C4-2B (cell line): ENCODE results near the gene PDE9A.

Experiments
- H3K27ac ChIP-seq: fragments of 450-650 bp; 2 replicates; pipeline ENCODE4 v1.5.1; 2017
- ZFX ChIP-seq: fragments of 450-650 bp; IDR thresholded peaks from 2 replicates; pipeline ENCODE4 v1.6.1; 2017
- TF ChIP-seq, protein P1 (sequence below): fragments of 450-650 bp; conservative IDR thresholded peaks from 2 replicates; pipeline ENCODE4 v1.5.1; 2017; ENCODE audit warnings: mild to moderate bottlenecking

The PDE9A gene

DNA sequence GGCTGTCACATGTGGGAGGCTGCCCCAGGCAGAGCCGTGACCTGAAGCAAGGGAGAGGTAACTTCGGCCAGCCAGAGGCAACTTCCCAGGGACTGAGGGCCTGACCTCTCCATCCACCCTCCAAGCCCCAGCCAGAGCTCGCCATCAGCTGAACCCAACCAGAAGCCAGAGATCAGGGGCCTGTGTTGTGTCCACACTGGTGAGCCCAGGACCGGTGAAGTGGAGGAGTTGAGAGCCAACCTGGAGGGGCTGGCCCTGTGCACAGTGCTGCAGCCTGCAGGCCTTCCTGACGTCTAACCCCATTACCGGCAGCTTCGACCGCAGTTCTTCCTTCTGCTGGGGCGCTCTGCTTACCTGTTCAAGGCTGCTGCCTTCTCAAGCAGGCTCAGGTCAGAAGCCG is 19.6 kb upstream of the PDE9A start:
- TF ChIP-seq, protein P1, sequence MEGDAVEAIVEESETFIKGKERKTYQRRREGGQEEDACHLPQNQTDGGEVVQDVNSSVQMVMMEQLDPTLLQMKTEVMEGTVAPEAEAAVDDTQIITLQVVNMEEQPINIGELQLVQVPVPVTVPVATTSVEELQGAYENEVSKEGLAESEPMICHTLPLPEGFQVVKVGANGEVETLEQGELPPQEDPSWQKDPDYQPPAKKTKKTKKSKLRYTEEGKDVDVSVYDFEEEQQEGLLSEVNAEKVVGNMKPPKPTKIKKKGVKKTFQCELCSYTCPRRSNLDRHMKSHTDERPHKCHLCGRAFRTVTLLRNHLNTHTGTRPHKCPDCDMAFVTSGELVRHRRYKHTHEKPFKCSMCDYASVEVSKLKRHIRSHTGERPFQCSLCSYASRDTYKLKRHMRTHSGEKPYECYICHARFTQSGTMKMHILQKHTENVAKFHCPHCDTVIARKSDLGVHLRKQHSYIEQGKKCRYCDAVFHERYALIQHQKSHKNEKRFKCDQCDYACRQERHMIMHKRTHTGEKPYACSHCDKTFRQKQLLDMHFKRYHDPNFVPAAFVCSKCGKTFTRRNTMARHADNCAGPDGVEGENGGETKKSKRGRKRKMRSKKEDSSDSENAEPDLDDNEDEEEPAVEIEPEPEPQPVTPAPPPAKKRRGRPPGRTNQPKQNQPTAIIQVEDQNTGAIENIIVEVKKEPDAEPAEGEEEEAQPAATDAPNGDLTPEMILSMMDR = no peak
- TF ChIP-seq ZFX = no peak
- no peak overlapping the region for H3K27ac ChIP-seq

DNA sequence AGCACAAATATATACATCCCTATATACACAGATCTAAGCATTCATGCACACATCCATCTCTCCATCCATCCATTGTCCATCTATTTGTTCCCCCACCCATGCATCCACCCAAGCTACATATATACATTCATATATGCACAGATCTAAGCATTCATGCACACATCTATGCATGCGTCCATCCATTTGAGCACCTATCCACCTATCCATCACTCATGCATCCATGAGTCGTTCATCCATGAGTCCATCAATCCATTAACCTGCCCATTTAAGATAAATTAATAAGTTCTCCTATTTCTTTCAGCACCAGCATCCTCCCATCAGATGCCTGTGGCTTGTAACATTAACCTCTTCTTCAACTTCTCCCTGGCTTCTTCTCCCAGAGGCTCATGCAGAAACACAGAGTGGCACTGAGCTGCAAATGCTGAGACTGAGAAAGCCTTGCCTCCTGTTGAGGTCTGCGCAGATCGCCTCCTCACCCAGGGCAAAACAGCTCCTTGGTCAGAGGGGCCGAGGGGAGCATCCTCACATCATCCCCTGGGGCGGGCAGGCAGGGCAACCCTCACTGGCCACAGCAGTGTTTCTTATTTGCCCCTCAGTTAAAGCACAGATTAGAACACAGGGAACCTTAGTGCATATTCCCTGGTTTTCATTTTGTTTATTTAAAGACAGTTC is 17.4 kb upstream of the PDE9A start:
- no peak overlapping the region for H3K27ac ChIP-seq

DNA sequence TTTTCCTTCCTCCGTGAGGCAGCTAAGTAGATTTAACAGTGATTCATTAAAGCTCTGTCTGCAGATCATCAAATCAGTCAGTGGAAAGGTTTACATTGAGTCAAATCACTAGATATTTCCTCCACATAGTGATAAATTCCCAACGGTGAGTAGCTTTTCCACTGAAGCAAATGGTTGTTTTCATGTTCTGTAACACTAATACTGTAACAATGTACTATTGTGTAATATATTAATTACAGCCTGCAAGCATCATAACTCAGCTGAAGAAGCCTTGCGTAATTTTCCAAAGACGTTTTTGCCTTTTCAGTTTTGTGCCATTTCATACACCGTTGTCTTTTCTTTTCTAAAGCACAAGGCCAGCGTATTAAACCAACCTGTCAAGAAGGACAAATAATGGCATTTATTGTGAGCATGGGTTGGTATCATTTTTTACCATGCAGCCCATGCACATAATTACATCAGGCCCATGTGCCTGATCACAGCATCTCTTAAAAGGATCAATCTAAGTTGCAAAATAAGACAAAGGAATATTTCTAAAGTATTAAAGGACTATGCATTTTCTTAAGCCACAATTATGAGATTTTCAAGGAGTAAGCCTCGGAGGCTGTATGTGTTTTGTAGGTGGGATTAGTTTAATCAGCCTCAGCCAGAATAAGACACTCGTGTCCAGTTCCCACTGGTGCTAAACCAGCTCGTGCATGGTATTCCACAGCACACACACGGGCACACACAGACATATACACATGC is 16.7 kb upstream of the PDE9A start:
- no peak overlapping the region for H3K27ac ChIP-seq
- TF ChIP-seq ZFX = no peak
- TF ChIP-seq, protein P1 = no peak

More for the DNA sequence above, 17.4 kb upstream of the PDE9A start:
- TF ChIP-seq ZFX = no peak
- TF ChIP-seq, protein P1 = no peak

DNA sequence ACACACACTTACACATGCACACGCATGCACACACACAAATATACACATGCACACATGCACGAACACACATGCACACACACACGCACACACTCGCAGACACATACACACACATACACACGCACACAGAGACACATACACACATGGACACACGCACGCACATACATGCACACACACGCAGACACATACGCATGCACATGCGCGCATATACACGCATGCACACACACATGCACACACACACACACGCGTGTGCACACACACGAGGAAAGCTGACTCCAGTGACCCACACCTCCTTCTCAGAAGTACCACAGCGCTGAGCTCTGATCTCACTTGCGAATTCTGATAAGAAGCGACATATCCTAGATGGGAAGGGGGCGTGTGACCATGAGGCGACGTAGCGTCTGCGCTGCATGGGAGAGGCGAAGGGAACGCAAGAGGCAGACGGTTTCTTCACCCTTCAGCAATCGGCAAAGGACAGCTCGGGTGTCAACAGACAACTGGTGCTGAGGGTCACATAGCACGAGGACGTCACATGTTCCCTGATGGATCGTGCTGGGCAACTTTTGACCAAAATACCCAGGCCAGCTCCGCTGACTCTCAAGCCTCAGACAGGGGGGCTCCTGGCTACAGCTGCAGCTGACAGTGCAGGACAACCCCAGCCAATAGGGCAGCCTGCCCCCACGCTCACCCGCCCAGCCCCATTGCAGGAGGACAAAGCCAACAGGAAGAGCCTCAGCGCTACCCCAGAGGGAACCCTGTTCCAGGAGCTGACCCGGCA is 16.0 kb upstream of the PDE9A start:
- TF ChIP-seq ZFX = no peak
- TF ChIP-seq, protein P1 = no peak

DNA sequence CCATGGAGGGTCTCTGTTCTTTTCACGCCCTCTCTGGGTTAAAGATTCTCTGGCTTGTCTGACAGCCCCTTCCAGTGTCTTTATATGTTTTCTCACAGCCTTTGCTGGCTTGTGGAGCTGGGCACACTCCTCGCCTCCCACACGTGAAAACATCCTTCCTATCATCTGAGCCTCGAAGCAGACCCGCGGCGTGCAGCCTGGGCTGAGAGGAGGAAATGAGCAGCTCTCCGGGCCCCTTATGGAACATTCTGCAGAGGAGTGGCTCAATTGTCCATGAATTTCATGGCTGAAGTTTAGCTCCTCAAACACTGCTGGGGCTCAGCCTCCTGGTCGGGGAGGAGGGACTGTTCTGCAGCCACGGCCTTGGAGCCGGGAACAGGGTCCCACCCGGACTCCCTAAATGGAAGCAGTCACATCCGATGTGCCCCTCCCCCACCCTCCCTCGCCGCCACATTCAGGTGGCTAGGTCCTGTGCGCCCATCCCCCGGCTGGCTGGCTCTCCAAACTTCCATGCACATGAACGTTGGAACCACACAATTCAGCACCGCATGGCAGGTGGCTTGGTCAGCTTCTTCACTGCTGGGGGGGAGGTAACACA is 15.1 kb upstream of the PDE9A start:
- TF ChIP-seq, protein P1 = no peak
- TF ChIP-seq ZFX = no peak
- H3K27ac ChIP-seq = no peak overlapping the region

More for the DNA sequence above, 16.0 kb upstream of the PDE9A start:
- H3K27ac ChIP-seq = no peak overlapping the region

DNA sequence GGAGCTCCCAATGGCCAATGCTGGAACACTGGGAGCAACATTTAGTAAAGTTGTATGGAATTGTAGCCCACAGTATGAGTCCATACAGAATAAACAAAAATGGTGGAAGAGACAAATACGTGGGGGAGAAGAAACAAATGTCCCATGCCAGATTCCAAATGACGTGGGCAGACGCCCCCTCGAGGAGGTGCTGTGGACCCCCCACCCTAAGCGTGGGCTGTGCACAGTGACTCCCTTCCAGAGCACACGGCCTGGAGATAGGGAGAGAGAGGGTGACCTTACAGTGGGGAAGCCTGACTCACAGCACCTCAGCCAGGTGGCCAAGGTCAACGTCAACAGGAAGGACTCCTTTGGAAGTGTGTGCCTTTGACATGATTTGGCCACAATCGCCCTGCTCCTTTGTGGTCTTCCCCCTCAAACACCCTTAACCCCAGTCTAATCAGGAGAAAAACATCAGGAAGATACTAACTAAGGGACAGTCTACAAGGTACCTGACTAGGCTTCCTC is 13.7 kb upstream of the PDE9A start:
- TF ChIP-seq, protein P1 = no peak
- TF ChIP-seq ZFX = no peak
- no peak overlapping the region for H3K27ac ChIP-seq
